K562 (cell line): ENCODE results near the gene DYTN. TPM values are rescaled to one million over a fixed set of nuclear protein-coding genes. Genes with fewer than 3 reads are reported as not detected.

Source experiments
- CHD7 ChIP-seq: fragments of 200-600 bp; sonication (generic); IDR thresholded peaks from one replicate; pipeline ENCODE4 v1.6.1; 2012; ENCODE audit warnings: mild to moderate bottlenecking, low read depth, low read length, inconsistent platforms
- KLF16 ChIP-seq: IDR thresholded peaks from 2 replicates; pipeline ENCODE4 v1.6.1; 2016; ENCODE audit warnings: antibody characterized with exemption
- polyA plus RNA-seq, 8 experiments: library from polyadenylated mRNA; depleted of rRNA in 4 of 8; stranded (reverse) in 5 of 8; unstranded in 3 of 8; fragments of >200 nt; fragmentation: Nextera tagmentation in 2 of 8; fragmentation: Illumina TruSeq in 1 of 8; extraction: Ambion mirVana in 2 of 8; extraction: Trizol in 1 of 8; gene quantifications; 2 replicates each; pipeline versions ENCODE4 v1.2.1 to v1.2.3, GENCODE V29; 2011 to 2014; ENCODE audit warnings: inconsistent platforms in 1 of 8, missing spikeins in 1 of 8
- total RNA-seq, 7 experiments: library from RNA; depleted of rRNA in 6 of 7; stranded (reverse); fragments of >200 nt in 6 of 7; fragmentation: Illumina TruSeq in 2 of 7; extraction: Trizol in 2 of 7; gene quantifications; 2 replicates each; pipeline versions ENCODE4 v1.2.1 to v1.2.3, GENCODE V29; 2011 to 2021; ENCODE audit warnings: low replicate concordance in 1 of 7

DYTN gene
- total and polyA plus RNA-seq, 9 of the 15 experiments (the other 6 are each of a cell fraction or from before 2014, with no cell fraction given), result not detected

- no peak for TF ChIP-seq CHD7
- TF ChIP-seq KLF16, result no peak
These were observed 29.2 kb downstream of the DYTN start (continued) for GRCh38 chr2:206688990-206689389.
